ENCODE measurements around the gene STAP1.
"Not testable (repeated sequence)": the region's sequence is repeated elsewhere in the genome, so short reads cannot be mapped to it uniquely, and the experiment has no call there.

The STAP1 gene

DNA sequence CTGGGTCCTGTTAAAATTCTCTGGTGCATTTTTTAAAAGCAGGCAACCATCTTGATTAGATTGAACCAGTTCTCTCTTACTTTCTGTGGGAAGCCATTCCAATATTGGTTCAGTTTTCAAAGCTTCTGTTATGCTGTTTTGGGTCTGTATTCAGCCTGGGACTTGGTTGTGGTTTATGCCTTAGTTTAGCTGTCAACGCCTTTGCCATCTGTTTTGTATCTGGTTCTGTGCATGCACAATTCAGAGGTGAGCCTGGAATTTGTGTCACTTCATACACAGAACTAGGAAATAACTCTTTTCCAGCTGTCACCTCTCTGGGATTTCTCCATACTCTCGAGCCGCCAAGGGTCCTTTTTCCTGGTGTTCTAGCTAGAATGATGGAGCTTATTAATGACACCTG is 46.2 kb downstream of the STAP1 start:
- in situ Hi-C loops (cut with MboI; ENCODE audit: low sequenced_read_pairs): no loop called here

DNA sequence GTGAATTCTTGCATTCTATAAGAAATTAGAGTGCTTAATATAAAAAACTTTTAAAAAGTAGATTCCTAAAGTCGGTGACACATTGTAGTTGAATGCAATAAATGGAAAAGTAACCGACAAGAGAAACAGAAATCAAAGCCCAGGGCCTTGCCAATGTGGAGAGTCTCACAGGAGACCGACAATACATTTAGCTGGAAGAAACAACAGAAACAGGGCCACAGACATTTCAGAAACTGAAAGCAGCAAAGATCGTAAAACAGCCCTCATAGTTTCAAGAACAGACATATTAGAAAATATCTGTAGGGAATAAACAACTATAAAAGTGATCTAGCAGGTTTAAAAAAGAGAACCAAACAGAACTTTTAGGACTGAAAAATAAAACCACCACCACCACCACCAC is 49.5 kb downstream of the STAP1 start:
- in situ Hi-C loops (cut with MboI; ENCODE audit: low sequenced_read_pairs): no loop called here

DNA sequence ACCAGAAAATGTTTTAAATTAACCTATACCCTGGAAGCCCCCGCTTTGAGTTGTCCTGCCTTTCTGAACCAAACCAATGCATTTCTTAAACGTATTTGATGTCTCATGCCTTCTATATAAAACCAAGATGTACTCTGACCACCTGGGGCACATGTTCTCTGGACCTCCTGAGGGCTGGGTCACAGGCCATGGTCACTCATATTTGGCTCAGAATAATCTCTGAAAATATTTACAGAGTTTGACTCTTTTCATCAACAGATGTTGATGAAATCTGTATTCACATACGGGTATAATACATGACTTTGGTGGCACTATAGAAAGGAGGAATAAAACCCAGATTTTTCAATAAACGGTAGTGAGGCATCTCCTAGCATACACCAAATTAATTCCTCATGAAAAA is 55.7 kb downstream of the STAP1 start:
- in situ Hi-C loops (cut with MboI; ENCODE audit: low sequenced_read_pairs): no loop called here

DNA sequence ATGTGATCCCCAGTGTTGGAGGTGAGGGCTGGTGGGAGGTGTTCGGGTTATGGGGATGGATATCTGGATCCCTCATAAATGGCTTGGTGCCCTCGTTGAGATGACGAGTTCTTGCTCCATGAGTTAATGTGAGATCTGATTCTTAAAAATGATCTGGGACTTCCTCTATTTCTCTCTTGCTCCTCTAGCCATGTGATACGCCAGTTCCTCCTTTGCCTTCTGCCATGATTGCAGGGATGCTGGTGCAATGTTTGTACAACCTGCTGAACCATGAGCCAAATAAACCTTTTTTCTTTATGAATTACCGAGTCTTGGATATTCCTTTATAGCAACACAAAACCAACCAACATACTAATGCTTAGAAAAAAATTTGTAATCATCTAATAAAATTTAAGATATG is 56.6 kb downstream of the STAP1 start:
- in situ Hi-C loops (cut with MboI; ENCODE audit: low sequenced_read_pairs): no loop called here

DNA sequence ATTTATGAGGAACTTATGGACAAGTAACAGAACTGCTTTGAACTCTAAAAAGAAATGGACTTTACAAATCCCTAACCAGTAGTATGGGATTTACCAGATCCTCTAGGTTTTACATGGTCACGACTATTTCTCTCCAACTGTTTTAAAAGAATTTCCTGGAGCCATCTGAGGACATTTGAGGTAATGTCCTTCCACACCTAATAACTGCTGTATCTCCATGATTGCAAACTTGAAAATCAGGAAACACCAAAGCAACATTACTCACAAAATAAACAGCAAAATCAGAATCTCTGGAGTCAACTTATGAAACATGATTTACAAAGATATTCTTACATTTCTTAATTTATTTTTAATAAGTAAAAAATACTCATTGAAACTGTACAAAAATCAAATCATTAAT is 58.0 kb downstream of the STAP1 start:
- in situ Hi-C loops (cut with MboI; ENCODE audit: low sequenced_read_pairs): no loop called here

DNA sequence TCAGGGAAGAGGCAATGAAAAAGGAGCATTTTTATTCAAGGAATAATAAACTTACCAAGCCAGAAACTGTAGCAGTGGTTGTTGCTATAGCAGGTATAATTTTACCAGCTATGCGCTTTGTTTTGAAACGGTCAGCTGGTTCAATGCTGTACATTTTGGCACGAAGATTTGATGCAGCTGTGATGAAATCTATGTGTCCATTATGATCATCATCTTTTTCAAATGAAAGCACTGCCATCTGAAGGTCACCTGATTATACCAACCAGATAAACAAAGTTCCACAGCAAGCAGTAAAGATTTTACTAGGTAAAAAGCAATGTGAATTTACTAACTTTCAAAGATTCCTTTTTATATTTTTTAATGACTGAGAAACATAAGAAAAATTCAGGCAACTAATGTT is 66.4 kb downstream of the STAP1 start:
- in situ Hi-C loops (cut with MboI; ENCODE audit: low sequenced_read_pairs): no loop called here

DNA sequence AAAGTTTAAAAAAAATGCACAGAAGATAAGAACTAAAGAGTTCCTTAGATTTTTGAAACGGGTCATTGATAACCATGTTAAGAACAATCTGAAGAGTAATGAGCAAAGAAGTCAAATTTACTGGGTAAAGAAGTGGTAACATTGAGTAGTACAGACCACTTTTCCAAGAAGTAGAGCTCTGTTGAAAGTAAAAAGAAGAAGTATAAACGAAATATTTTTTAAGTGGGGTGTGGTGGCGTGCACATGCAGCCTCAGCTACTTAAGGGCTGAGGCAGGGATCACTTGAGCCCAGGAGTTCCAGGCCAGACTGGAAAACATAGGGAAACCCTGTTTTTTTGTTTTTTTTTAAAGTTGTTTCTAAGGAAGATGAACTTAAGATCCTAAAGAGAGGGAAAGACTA is 74.0 kb downstream of the STAP1 start:
- in situ Hi-C loops (cut with MboI; ENCODE audit: low sequenced_read_pairs): no loop called here

DNA sequence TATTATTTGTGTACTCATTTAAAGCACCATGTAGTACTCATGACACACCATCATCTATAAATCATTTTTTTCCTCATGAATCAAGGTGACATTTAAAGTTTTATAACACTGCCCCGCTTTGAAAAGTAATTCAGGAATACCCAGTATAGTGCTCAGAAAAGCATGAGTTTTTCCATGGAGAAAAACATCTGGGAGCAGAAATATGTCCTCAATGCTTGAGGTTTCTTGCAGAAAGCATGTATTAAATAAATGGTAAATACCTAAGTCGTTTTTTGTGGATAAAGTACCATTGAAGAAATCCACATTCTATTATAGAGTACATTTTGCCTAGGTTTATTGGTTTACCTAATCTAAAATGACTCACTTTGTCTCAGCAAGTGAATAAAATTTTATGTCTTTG is 76.2 kb downstream of the STAP1 start:
- in situ Hi-C loops (cut with MboI; ENCODE audit: low sequenced_read_pairs): no loop called here

DNA sequence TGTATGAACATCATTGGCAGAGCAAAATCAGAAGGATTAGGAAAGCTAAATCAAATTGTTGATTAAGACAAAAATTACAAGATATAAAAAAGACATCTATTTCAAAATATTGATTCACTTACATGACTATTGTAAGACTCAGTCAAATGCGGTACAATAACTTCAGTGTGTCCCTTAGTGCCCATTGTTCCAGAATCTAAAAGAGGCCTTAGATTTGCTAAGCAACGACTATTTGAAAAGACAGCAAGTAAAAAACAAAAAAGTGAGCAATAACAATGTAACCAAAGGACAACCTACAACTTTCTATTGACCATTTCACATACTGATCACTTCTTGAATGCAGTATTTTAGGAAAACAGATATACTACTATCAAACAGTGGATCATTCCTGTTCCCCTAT is 76.8 kb downstream of the STAP1 start:
- in situ Hi-C loops (cut with MboI; ENCODE audit: low sequenced_read_pairs): no loop called here

DNA sequence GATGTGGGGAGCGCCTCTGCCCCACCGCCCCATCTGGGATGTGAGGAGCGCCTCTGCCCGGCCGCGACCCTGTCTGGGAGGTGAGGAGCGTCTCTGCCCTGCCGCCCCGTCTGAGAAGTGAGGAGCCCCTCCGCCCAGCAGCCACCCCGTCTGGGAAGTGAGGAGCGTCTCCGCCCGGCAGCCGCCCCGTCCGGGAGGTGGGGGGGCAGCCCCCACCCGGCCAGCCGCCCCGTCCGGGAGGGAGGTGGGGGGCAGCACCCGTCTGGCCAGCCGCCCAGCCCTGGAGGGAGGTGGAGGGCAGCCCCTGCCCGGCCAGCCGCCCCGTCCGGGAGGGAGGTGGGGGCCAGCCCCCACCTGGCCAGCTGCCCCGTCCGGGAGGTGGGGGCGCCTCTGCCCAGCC is 78.5 kb downstream of the STAP1 start:
- in situ Hi-C loops (cut with MboI; ENCODE audit: low sequenced_read_pairs): not testable (repeated sequence)

DNA sequence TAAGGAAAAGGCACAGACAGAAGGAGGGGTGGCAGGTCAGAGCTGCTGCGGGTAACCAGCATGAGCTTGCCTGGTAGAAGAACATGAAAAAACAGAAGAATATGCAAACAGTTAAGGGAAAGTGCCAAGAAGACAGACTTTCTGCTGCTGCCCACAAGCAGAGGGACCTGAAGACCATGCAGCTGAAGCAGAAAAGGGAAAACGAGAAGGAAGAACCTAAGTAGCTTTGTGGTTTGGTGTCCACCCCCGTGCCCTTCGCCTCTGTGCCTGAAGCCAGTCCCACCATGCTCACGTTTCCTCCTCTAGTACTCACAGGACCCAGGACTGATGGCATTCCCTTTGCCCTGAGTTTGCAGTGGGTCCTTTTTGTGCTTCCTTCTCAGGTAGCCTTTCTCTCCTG is 79.6 kb downstream of the STAP1 start:
- in situ Hi-C loops (cut with MboI; ENCODE audit: low sequenced_read_pairs): no loop called here

DNA sequence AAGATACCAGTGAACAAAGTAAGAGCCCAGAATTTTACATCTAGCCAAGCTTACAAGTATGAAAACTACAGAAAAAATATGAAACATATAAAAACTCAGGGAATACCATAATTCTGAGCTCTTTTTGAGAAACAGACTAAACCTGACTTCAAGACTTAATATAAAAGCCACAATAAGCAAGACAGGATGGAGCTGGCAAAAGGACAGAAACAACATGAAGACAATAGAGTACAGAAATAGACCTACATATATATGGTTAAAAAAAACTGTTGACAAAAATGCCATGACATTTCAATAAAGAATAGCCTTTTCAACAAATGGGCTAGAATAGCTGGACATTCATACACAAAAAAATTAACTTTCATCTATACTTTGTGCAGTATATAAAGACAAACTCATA is 93.0 kb downstream of the STAP1 start:
- in situ Hi-C loops (cut with MboI; ENCODE audit: low sequenced_read_pairs): no loop called here
